ENCODE results near the gene MYO1D. TPM values are rescaled to one million over a fixed set of nuclear protein-coding genes. Genes with fewer than 3 reads are reported as not detected.

MYO1D gene
- total and polyA plus RNA-seq, 2 donors (not counting 3 experiments of a cell fraction or from before 2014, with no cell fraction given) = 37.8 to 85.5 TPM

DNA sequence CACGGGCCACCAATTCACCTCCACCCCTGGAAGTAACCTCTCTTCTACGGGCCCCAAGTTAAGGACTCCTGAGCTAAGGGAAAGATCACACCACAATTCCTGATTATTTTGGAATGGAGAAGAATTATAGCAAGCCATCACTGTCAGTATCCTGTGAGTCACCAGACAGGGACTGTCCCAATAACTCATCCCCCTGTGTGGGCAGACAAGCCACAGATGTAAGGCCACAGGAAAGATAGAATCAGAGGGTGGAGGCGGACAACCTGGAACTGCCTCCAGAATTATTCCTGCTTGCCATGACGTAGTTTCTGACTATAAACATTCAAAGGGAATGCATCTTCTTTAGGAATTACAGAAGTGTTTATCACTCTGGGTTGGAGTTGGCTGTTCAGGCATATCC is 5.8 kb upstream of the MYO1D start:
- CTCF ChIA-PET = interaction anchor here (9.1 kb wide), 1 partner anchor 102 kb away, joined by 420 read pairs; no protein-coding TSS in a partner anchor
- no peak overlapping the region for H2AFZ ChIP-seq (ENCODE audit: low read depth, low read length)
- no peak overlapping the region for H3K4me2 ChIP-seq (ENCODE audit: insufficient read depth, low read length)
- no peak overlapping the region for H3K9ac ChIP-seq (replicated peaks; ENCODE audit: extremely low read depth, insufficient read depth, low read length)
- DNase-seq (ENCODE audit: low read depth, low spot score) (no peak), FAIRE-seq (no peak)
- POLR2A ChIA-PET = no interaction called here
- H3K36me3 ChIP-seq (ENCODE audit: control insufficient read depth in 2 of 2, extremely low read depth in 1 of 2, insufficient read depth in 2 of 2, low read length in 2 of 2) = no peaks in the 10 kb centered on the region
- dilution Hi-C loops (cut with MboI; ENCODE audit: extremely low pct_ligation_motif_present, low sequenced_read_pairs) (no loop called here), intact Hi-C loops (cut with micrococcal nuclease) (no loop called here)
- H3K79me2 ChIP-seq (ENCODE audit: control insufficient read depth, insufficient read depth, low read length) = no peaks in the 10 kb centered on the region
- peaks cover under 1% of the 10 kb centered on the region for H3K4me1 ChIP-seq (ENCODE audit: control insufficient read depth, extremely low read depth, insufficient read depth, low read length)
- H3K9me1 ChIP-seq (replicated peaks; ENCODE audit: control insufficient read depth, extremely low read depth, insufficient read depth, low read length) = no peaks in the 10 kb centered on the region
- no peaks in the 10 kb centered on the region for H3K9me3 ChIP-seq (replicated peaks; ENCODE audit: control insufficient read depth, insufficient read depth, low read length)
- no peaks in the 10 kb centered on the region for H4K20me1 ChIP-seq (replicated peaks; ENCODE audit: control insufficient read depth, extremely low read depth, insufficient read depth, low read length)
- H3K27ac ChIP-seq (ENCODE audit: insufficient read depth, low read depth, low read length) = no peak overlapping the region
- peaks cover 5% of the 10 kb centered on the region in 2 experiments for H3K27me3 ChIP-seq (ENCODE audit: control insufficient read depth in 2 of 2, insufficient read depth in 2 of 2, low read length in 2 of 2)
- BruUV-seq (replicated peaks) = no TSS peak
- no peak overlapping the region for H3K4me3 ChIP-seq (replicated peaks in 1 of 3; ENCODE audit: insufficient read depth in 1 of 3, low read depth in 1 of 3, low read length in 3 of 3)
- TF ChIP-seq, protein P1, sequence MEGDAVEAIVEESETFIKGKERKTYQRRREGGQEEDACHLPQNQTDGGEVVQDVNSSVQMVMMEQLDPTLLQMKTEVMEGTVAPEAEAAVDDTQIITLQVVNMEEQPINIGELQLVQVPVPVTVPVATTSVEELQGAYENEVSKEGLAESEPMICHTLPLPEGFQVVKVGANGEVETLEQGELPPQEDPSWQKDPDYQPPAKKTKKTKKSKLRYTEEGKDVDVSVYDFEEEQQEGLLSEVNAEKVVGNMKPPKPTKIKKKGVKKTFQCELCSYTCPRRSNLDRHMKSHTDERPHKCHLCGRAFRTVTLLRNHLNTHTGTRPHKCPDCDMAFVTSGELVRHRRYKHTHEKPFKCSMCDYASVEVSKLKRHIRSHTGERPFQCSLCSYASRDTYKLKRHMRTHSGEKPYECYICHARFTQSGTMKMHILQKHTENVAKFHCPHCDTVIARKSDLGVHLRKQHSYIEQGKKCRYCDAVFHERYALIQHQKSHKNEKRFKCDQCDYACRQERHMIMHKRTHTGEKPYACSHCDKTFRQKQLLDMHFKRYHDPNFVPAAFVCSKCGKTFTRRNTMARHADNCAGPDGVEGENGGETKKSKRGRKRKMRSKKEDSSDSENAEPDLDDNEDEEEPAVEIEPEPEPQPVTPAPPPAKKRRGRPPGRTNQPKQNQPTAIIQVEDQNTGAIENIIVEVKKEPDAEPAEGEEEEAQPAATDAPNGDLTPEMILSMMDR (IDR thresholded peaks at IDR 0.05; ENCODE audit: extremely low read depth in 1 of 2, insufficient read depth in 1 of 2, low read depth in 1 of 2, low read length in 2 of 2) = no peak
- TF ChIP-seq POLR2A (IDR thresholded peaks at IDR 0.05; ENCODE audit: low read depth, low read length) (no peak), FOS (IDR thresholded peaks at IDR 0.05; ENCODE audit: borderline replicate concordance, insufficient read depth, low read length) (no peak), MYC (IDR thresholded peaks at IDR 0.05; ENCODE audit: low read depth, low read length) (no peak), EZH2 (IDR thresholded peaks at IDR 0.05; ENCODE audit: borderline replicate concordance, low read depth, low read length, severe bottlenecking) (no peak), GATA2 (IDR thresholded peaks at IDR 0.05; ENCODE audit: insufficient read depth, insufficient read length, low read depth, low read length) (no peak), JUN (IDR thresholded peaks at IDR 0.05; ENCODE audit: borderline replicate concordance, insufficient read depth, insufficient read length, low read depth) (no peak), POLR2AphosphoS5 (IDR thresholded peaks at IDR 0.05; ENCODE audit: insufficient read depth, low read depth, low read length) (no peak)
- TF ChIP-seq, protein P2, sequence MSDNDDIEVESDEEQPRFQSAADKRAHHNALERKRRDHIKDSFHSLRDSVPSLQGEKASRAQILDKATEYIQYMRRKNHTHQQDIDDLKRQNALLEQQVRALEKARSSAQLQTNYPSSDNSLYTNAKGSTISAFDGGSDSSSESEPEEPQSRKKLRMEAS (IDR thresholded peaks at IDR 0.05; ENCODE audit: insufficient read depth, insufficient read length) = no peak
